ENCODE data around the gene HLF.

HLF gene

DNA sequence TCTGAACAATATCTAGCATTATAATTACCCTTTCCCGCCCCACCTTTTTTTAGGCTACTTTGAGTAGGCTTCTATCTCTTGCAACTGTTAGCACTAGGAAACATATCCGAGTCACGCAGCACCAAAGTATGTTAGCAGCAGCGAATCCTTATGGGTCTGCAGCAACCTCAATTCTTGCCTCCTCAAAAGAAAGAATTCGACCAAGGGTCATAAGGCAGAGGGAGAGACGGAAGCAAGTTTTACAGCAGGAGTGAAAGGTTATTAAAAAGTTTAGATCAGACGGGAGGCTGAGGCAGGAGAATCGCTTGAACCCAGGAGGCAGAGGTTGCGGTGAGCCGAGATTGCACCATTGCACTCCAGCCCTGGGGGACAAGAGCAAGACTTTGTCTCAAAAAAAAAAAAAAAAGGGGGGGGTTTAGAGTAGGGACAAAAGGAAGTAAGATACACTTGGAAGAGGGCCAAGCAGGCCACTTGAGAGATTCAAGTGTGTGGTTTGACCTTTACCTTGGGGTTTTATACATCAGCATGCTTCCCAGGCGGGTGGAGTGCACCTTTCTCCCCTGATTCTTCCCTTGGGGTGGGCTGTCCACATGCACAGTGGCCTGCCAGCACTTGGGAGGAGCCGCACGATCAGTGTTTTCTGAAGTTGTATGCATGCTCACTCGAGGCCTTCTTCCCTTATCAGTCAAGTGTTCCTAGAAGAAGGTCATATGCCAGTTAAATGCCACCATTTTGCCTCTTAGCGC lies 67.7 kb downstream of the HLF start:
- TF ChIP-seq POLR2AphosphoS5 (IDR thresholded peaks at IDR 0.05; ENCODE audit: low read depth) (no peak), GABPA (IDR thresholded peaks at IDR 0.05; ENCODE audit: low read depth) (no peak), CTCF (IDR thresholded peaks at IDR 0.05; ENCODE audit: insufficient read depth, low read length) (no peak), SPI1 (IDR thresholded peaks at IDR 0.05; ENCODE audit: borderline replicate concordance, low read depth) (no peak)
- TF ChIP-seq, protein P1, sequence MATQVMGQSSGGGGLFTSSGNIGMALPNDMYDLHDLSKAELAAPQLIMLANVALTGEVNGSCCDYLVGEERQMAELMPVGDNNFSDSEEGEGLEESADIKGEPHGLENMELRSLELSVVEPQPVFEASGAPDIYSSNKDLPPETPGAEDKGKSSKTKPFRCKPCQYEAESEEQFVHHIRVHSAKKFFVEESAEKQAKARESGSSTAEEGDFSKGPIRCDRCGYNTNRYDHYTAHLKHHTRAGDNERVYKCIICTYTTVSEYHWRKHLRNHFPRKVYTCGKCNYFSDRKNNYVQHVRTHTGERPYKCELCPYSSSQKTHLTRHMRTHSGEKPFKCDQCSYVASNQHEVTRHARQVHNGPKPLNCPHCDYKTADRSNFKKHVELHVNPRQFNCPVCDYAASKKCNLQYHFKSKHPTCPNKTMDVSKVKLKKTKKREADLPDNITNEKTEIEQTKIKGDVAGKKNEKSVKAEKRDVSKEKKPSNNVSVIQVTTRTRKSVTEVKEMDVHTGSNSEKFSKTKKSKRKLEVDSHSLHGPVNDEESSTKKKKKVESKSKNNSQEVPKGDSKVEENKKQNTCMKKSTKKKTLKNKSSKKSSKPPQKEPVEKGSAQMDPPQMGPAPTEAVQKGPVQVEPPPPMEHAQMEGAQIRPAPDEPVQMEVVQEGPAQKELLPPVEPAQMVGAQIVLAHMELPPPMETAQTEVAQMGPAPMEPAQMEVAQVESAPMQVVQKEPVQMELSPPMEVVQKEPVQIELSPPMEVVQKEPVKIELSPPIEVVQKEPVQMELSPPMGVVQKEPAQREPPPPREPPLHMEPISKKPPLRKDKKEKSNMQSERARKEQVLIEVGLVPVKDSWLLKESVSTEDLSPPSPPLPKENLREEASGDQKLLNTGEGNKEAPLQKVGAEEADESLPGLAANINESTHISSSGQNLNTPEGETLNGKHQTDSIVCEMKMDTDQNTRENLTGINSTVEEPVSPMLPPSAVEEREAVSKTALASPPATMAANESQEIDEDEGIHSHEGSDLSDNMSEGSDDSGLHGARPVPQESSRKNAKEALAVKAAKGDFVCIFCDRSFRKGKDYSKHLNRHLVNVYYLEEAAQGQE (IDR thresholded peaks at IDR 0.05; ENCODE audit: insufficient replicate concordance, low read depth) = no peak
- Histone ChIP-seq H3K4me3 (replicated peaks; ENCODE audit: insufficient read depth, low read length) (no peak overlapping the region), H3K27me3 (ENCODE audit: insufficient read depth, poor library complexity, severe bottlenecking) (no peaks in the 10 kb centered on the region), H3K27ac (replicated peaks) (no peak overlapping the region)
- DNase-seq (ENCODE audit: low read depth in 1 of 2, low spot score in 1 of 2) = no peak

DNA sequence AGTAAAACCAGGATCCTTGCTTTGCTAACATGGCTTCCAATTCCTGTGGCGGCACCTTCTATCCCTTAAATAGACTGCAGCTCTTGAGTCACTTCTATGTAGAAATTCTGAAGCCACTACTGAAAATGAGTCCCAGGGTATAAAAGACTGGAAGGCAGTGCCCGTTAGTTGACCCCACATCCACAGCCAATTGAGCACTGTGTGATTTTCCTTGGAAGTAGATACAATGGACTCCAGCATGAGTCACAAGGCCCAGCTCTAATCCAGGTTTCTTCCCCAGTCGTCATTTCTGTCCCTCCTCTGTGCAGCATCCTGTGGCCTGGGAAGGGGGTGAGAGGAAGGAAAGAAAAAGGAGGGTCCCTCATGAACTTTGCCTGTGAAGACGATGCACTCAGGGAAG lies 69.5 kb downstream of the HLF start:
- TF ChIP-seq CTCF (IDR thresholded peaks at IDR 0.05; ENCODE audit: insufficient read depth, low read length) (no peak), GABPA (IDR thresholded peaks at IDR 0.05; ENCODE audit: low read depth) (no peak), POLR2AphosphoS5 (IDR thresholded peaks at IDR 0.05; ENCODE audit: low read depth) (no peak), SPI1 (IDR thresholded peaks at IDR 0.05; ENCODE audit: borderline replicate concordance, low read depth) (no peak)
- TF ChIP-seq, protein P1 (IDR thresholded peaks at IDR 0.05; ENCODE audit: insufficient replicate concordance, low read depth) = no peak
- Histone ChIP-seq H3K27ac (replicated peaks) (no peak overlapping the region), H3K4me3 (replicated peaks; ENCODE audit: insufficient read depth, low read length) (no peak overlapping the region), H3K27me3 (ENCODE audit: insufficient read depth, poor library complexity, severe bottlenecking) (peaks cover 3% of the 10 kb centered on the region)
- no peak for DNase-seq (ENCODE audit: low read depth in 1 of 2, low spot score in 1 of 2)

- Histone ChIP-seq H3K27me3 (ENCODE audit: insufficient read depth, poor library complexity, severe bottlenecking) (peaks cover 5% of the 10 kb centered on the region), H3K27ac (replicated peaks) (no peak overlapping the region), H3K4me3 (replicated peaks; ENCODE audit: insufficient read depth, low read length) (no peak overlapping the region)
- DNase-seq (ENCODE audit: low read depth in 1 of 2, low spot score in 1 of 2) = no peak
- TF ChIP-seq POLR2AphosphoS5 (IDR thresholded peaks at IDR 0.05; ENCODE audit: low read depth) (no peak), GABPA (IDR thresholded peaks at IDR 0.05; ENCODE audit: low read depth) (no peak), CTCF (IDR thresholded peaks at IDR 0.05; ENCODE audit: insufficient read depth, low read length) (no peak), SPI1 (IDR thresholded peaks at IDR 0.05; ENCODE audit: borderline replicate concordance, low read depth) (no peak)
- TF ChIP-seq, protein P1 (IDR thresholded peaks at IDR 0.05; ENCODE audit: insufficient replicate concordance, low read depth) = no peak
Observed at GRCh38 chr17:55334881-55335540, 70.3 kb downstream of the HLF start.
